ENCODE data around the gene CEP170B. TPM values are rescaled to one million over a fixed set of nuclear protein-coding genes. Genes with fewer than 3 reads are reported as not detected.

CEP170B gene
- 14.7 and 17.0 TPM in 2 replicates for total RNA-seq

GRCh38 chr14:104865081-104865630 is at the start of gene CEP170B:
CEP170B (plus strand) TSS chr14:104865268; CDS start chr14:104868451, 3,183 bp downstream.

GRCh38 chr14:104924421-104925213 is 59.5 kb downstream of the CEP170B start, which contains the start of gene PLD4:
PLD4 (plus strand) TSS chr14:104924879; CDS start chr14:104927141, 2,262 bp downstream.

Other genes starting within 250 kb of the CEP170B start
- gene INF2, start 175.7 kb upstream of the CEP170B start, total RNA-seq = 60.8 and 64.6 TPM in 2 replicates
- 9.4 and 12.8 TPM in 2 replicates for gene ADSS1, start 141.0 kb upstream of the CEP170B start, total RNA-seq
- gene SIVA1, start 112.1 kb upstream of the CEP170B start, total RNA-seq = 63.8 and 68.6 TPM in 2 replicates
- 137 and 141 TPM in 2 replicates for gene AKT1, start 69.5 kb upstream of the CEP170B start, total RNA-seq
- gene ZBTB42, start 64.2 kb upstream of the CEP170B start, total RNA-seq = 2.2 and 2.6 TPM in 2 replicates
- 0.11 and 0.13 TPM in 2 replicates for gene PLD4, start 59.6 kb downstream of the CEP170B start, total RNA-seq
- gene AHNAK2, start 113.1 kb downstream of the CEP170B start, total RNA-seq = 138 and 152 TPM in 2 replicates
- gene CLBA1, start 120.5 kb downstream of the CEP170B start, total RNA-seq = 8.1 and 9.8 TPM in 2 replicates
- 14.6 and 15.2 TPM in 2 replicates for gene CDCA4, start 155.8 kb downstream of the CEP170B start, total RNA-seq
- gene GPR132, start 200.2 kb downstream of the CEP170B start, total RNA-seq = 0.22 TPM in 1 of 2 replicates, not detected in the other

Data from articular chondrocyte of knee joint (primary cell).